Endothelial cell (in vitro differentiated cells): ENCODE results near the gene MYH9. TPM values are rescaled to one million over a fixed set of nuclear protein-coding genes. Genes with fewer than 3 reads are reported as not detected.

Experiments
- DNase-seq: peaks from one replicate; pipeline ENCODE4 v3.0.0; 2021; ENCODE audit warnings: low spot score
- H3K27ac Mint-ChIP-seq: one replicate; pipeline ENCODE4 v1.8.0; 2021; ENCODE audit warnings: mixed read lengths, inconsistent platforms; ENCODE audit not compliant: unreplicated experiment
- H3K27me3 Mint-ChIP-seq: one replicate; pipeline ENCODE4 v1.8.0; 2021; ENCODE audit warnings: mild to moderate bottlenecking, moderate library complexity, mixed read lengths, inconsistent platforms; ENCODE audit not compliant: unreplicated experiment
- H3K36me3 Mint-ChIP-seq: one replicate; pipeline ENCODE4 v1.8.0; 2021; ENCODE audit warnings: mild to moderate bottlenecking, low read depth, mixed read lengths, inconsistent platforms; ENCODE audit not compliant: unreplicated experiment
- H3K4me1 Mint-ChIP-seq: one replicate; pipeline ENCODE4 v1.8.0; 2021; ENCODE audit warnings: mild to moderate bottlenecking, mixed read lengths, inconsistent platforms; ENCODE audit not compliant: unreplicated experiment
- H3K4me3 Mint-ChIP-seq: one replicate; pipeline ENCODE4 v1.8.0; 2021; ENCODE audit warnings: mild to moderate bottlenecking, mixed read lengths, inconsistent platforms; ENCODE audit not compliant: unreplicated experiment
- H3K9me3 Mint-ChIP-seq: one replicate; pipeline ENCODE4 v1.8.0; 2021; ENCODE audit warnings: mixed read lengths, inconsistent platforms; ENCODE audit not compliant: unreplicated experiment
- CTCF ChIP-seq: fragments of 200-600 bp; sonication (generic); IDR thresholded peaks from one replicate; pipeline ENCODE4 v1.5.0; 2021; ENCODE audit warnings: antibody characterized with exemption; ENCODE audit not compliant: unreplicated experiment
- total RNA-seq: library from RNA; stranded (reverse); fragmentation: NEBNext Ultra II Directional; extraction: Animal tissue kit (Norgen Biotek cat#: 25700); gene quantifications from one replicate; pipeline ENCODE4 v1.2.1, GENCODE V29; 2021; ENCODE audit not compliant: unreplicated experiment

Gene MYH9
- total RNA-seq, 1 donor from 2014 or later = 931 TPM

- no peak for DNase-seq
- H3K36me3 Mint-ChIP-seq = peaks cover 4% of the 10 kb centered on the region
- H3K4me1 Mint-ChIP-seq = peaks cover 11% of the 10 kb centered on the region
- no peak overlapping the region for H3K4me3 Mint-ChIP-seq
- TF ChIP-seq CTCF = no peak
- no peak overlapping the region for H3K27ac Mint-ChIP-seq
- peaks cover 13% of the 10 kb centered on the region for H3K9me3 Mint-ChIP-seq
- H3K27me3 Mint-ChIP-seq = peaks cover 7% of the 10 kb centered on the region
Measured at GRCh38 chr22:36243986-36244385, 143.8 kb downstream of the MYH9 start.

- peak; percentile 80 for DNase-seq
- H3K27ac Mint-ChIP-seq = peak within 1 kb of the TSS; percentile 95
- TF ChIP-seq CTCF = no peak
- no peaks in the 10 kb centered on the region for H3K9me3 Mint-ChIP-seq
- H3K27me3 Mint-ChIP-seq = peaks cover 8% of the 10 kb centered on the region
- H3K4me3 Mint-ChIP-seq = peak within 1 kb of the TSS; percentile 93
- peaks cover 38% of the 10 kb centered on the region for H3K4me1 Mint-ChIP-seq
- H3K36me3 Mint-ChIP-seq = peaks cover 15% of the 10 kb centered on the region
Measured at GRCh38 chr22:36239401-36240171, 148.2 kb downstream of the MYH9 start, which contains the start of gene APOL2. Gene APOL2 (minus strand): TSS chr22:36239527. CDS start chr22:36233162, 6,365 bp downstream.

DNA sequence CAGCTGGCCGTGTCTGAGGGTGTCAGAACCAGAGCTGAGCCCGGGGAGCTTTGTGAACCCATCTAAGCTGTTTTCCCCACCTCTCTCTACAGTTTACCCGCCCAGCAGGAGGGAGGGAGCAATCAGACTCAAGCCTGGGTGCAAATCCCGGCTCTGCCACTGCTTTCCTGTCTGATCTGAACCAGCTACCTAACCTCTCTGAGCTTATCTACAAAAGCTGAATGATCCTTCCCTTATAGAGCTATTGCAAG is 148.7 kb downstream of the MYH9 start:
- H3K36me3 Mint-ChIP-seq = peaks cover 15% of the 10 kb centered on the region
- TF ChIP-seq CTCF = no peak
- peak overlapping the region; percentile 93 for H3K4me3 Mint-ChIP-seq
- H3K27me3 Mint-ChIP-seq = peaks cover 8% of the 10 kb centered on the region
- peak overlapping the region; percentile 95 for H3K27ac Mint-ChIP-seq
- peaks cover 42% of the 10 kb centered on the region for H3K4me1 Mint-ChIP-seq
- DNase-seq = no peak
- H3K9me3 Mint-ChIP-seq = no peaks in the 10 kb centered on the region

- Mint-ChIP-seq H3K27me3 (peaks cover 8% of the 10 kb centered on the region), H3K27ac (peak overlapping the region; percentile 95), H3K9me3 (no peaks in the 10 kb centered on the region), H3K4me1 (peaks cover 44% of the 10 kb centered on the region), H3K4me3 (peak overlapping the region; percentile 93), H3K36me3 (peaks cover 19% of the 10 kb centered on the region)
- no peak for TF ChIP-seq CTCF
- DNase-seq = no peak
Measured at GRCh38 chr22:36238373-36239149, 149.2 kb downstream of the MYH9 start.
